PC-3 (cell line): ENCODE measurements around the gene BNIP1. TPM values are rescaled to one million over a fixed set of nuclear protein-coding genes. Genes with fewer than 3 reads are reported as not detected.

Experiments
- ATAC-seq: fragments of 200-7000 bp; cut with Tn5 transposase; 2 replicates; pipeline ENCODE4 v1.9.1; 2020; ENCODE audit warnings: mild to moderate bottlenecking, moderate library complexity
- BruUV-seq: library from RNA; stranded (reverse); fragments of 400-500 nt; replicated peaks from 2 replicates; lab custom pipeline; 2021; lab: Mats Ljungman, UMichigan
- CTCF ChIA-PET: fragments of 300-600 bp; sonication (Branson Sonifier 250); formaldehyde crosslinking; loops from one replicate; lab custom pipeline; 2022; ENCODE audit warnings: antibody characterized with exemption; lab: Charles Lee
- POLR2A ChIA-PET: fragments of 300-600 bp; sonication (Branson Sonifier 250); formaldehyde crosslinking; loops from one replicate; lab custom pipeline; 2022; ENCODE audit warnings: antibody characterized with exemption; ENCODE audit not compliant: unreplicated experiment; lab: Charles Lee
- DNase-seq: peaks from one replicate; pipeline ENCODE4 v3.0.0-alpha.2; 2015
- H2AFZ ChIP-seq: fragments of 300-600 bp; sonication (generic); 2 replicates; pipeline ENCODE4 v1.6.0; 2016; ENCODE audit warnings: antibody characterized with exemption, low read length
- H3F3A ChIP-seq: fragments of 300-600 bp; sonication (generic); one replicate; pipeline ENCODE4 v1.6.0; 2017; ENCODE audit warnings: antibody characterized with exemption, low read length, control low read depth, mild to moderate bottlenecking; ENCODE audit not compliant: unreplicated experiment
- H3K27ac ChIP-seq: fragments of 300-600 bp; sonication (generic); 2 replicates; pipeline ENCODE4 v1.5.1; 2016; ENCODE audit warnings: mild to moderate bottlenecking, low read length
- H3K27me3 ChIP-seq: fragments of 300-600 bp; sonication (generic); 2 replicates; pipeline ENCODE4 v1.6.1; 2016; ENCODE audit warnings: low read length, mixed read lengths
- H3K36me3 ChIP-seq: fragments of 300-600 bp; sonication (generic); 2 replicates; pipeline ENCODE4 v1.6.1; 2016; ENCODE audit warnings: low read depth, mixed run types, low read length, mixed read lengths
- H3K4me1 ChIP-seq: fragments of 300-600 bp; sonication (generic); 2 replicates; pipeline ENCODE4 v1.5.1; 2016; ENCODE audit warnings: low read length; ENCODE audit not compliant: insufficient read depth
- H3K4me2 ChIP-seq: fragments of 300-600 bp; sonication (generic); 2 replicates; pipeline ENCODE4 v1.6.0; 2016; ENCODE audit warnings: low read length
- H3K4me3 ChIP-seq: fragments of 300-600 bp; sonication (generic); 2 replicates; pipeline ENCODE4 v1.5.1; 2016; ENCODE audit warnings: mild to moderate bottlenecking, low read length, mixed read lengths
- H3K79me2 ChIP-seq: fragments of 300-600 bp; sonication (generic); 2 replicates; pipeline ENCODE4 v1.6.1; 2017; ENCODE audit warnings: low read length, mixed read lengths
- H3K9ac ChIP-seq: fragments of 300-600 bp; sonication (generic); 2 replicates; pipeline ENCODE4 v1.6.0; 2016; ENCODE audit warnings: mild to moderate bottlenecking, low read length
- H3K9me2 ChIP-seq: fragments of 300-600 bp; sonication (generic); replicated peaks from 2 replicates; pipeline ENCODE4 v1.6.1; 2016; ENCODE audit warnings: mixed run types, low read length, mixed read lengths
- H3K9me3 ChIP-seq: fragments of 300-600 bp; sonication (generic); 2 replicates; pipeline ENCODE4 v1.6.1; 2016; ENCODE audit warnings: low read length, mixed read lengths
- H4K20me1 ChIP-seq: fragments of 300-600 bp; sonication (generic); 2 replicates; pipeline ENCODE4 v1.6.1; 2016; ENCODE audit warnings: low read length, mixed read lengths
- EZH2 ChIP-seq: fragments of 300-600 bp; sonication (generic); IDR thresholded peaks from one replicate; pipeline ENCODE4 v1.6.1; 2017; ENCODE audit warnings: antibody characterized with exemption, mild to moderate bottlenecking, low read length; ENCODE audit not compliant: unreplicated experiment
- EZH2phosphoT487 ChIP-seq: fragments of 300-600 bp; sonication (generic); IDR thresholded peaks from 2 replicates; pipeline ENCODE4 v1.6.1; 2018; ENCODE audit warnings: mild to moderate bottlenecking, antibody characterized with exemption, low read length, borderline replicate concordance
- intact Hi-C: fragments of 100-400 bp; cut with micrococcal nuclease; formaldehyde crosslinking; loops from 2 replicates; pipeline ENCODE4 v1.9.0; 2023
- total RNA-seq: library from RNA; depleted of rRNA; stranded (reverse); fragments of >200 nt; gene quantifications from 2 replicates; pipeline ENCODE4 v1.2.3, GENCODE V29; 2014
- TF ChIP-seq, protein P1 (sequence below): fragments of 300-600 bp; sonication (generic); conservative IDR thresholded peaks from 2 replicates; pipeline ENCODE4 v1.5.1; 2017; ENCODE audit warnings: antibody characterized with exemption, low read depth, mild to moderate bottlenecking, low read length

Gene BNIP1
- total RNA-seq, 1 experiment from 2014 or later: 21.5 TPM

GRCh38 chr5:173196133-173196952 lies 52.0 kb downstream of the BNIP1 start:
- no peaks in the 10 kb centered on the region for H3K4me1 ChIP-seq
- no peaks in the 10 kb centered on the region for H4K20me1 ChIP-seq
- H3K36me3 ChIP-seq: no peaks in the 10 kb centered on the region
- no peaks in the 10 kb centered on the region for H3K79me2 ChIP-seq
- intact Hi-C loops: no loop called here
- DNase-seq (no peak), ATAC-seq (no peak)
- no peaks in the 10 kb centered on the region for H3K9me2 ChIP-seq
- no peak overlapping the region for H3K4me2 ChIP-seq
- H3K27me3 ChIP-seq: no peaks in the 10 kb centered on the region
- no peaks in the 10 kb centered on the region for H3F3A ChIP-seq
- H3K4me3 ChIP-seq: no peak overlapping the region
- POLR2A ChIA-PET: no interaction called here
- BruUV-seq: no TSS peak
- H2AFZ ChIP-seq: no peak overlapping the region
- H3K27ac ChIP-seq: no peak overlapping the region
- CTCF ChIA-PET: no interaction called here
- H3K9me3 ChIP-seq: no peaks in the 10 kb centered on the region
- TF ChIP-seq EZH2 (no peak), EZH2phosphoT487 (no peak)
- TF ChIP-seq, protein P1, sequence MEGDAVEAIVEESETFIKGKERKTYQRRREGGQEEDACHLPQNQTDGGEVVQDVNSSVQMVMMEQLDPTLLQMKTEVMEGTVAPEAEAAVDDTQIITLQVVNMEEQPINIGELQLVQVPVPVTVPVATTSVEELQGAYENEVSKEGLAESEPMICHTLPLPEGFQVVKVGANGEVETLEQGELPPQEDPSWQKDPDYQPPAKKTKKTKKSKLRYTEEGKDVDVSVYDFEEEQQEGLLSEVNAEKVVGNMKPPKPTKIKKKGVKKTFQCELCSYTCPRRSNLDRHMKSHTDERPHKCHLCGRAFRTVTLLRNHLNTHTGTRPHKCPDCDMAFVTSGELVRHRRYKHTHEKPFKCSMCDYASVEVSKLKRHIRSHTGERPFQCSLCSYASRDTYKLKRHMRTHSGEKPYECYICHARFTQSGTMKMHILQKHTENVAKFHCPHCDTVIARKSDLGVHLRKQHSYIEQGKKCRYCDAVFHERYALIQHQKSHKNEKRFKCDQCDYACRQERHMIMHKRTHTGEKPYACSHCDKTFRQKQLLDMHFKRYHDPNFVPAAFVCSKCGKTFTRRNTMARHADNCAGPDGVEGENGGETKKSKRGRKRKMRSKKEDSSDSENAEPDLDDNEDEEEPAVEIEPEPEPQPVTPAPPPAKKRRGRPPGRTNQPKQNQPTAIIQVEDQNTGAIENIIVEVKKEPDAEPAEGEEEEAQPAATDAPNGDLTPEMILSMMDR: no peak
- H3K9ac ChIP-seq: no peak overlapping the region

DNA sequence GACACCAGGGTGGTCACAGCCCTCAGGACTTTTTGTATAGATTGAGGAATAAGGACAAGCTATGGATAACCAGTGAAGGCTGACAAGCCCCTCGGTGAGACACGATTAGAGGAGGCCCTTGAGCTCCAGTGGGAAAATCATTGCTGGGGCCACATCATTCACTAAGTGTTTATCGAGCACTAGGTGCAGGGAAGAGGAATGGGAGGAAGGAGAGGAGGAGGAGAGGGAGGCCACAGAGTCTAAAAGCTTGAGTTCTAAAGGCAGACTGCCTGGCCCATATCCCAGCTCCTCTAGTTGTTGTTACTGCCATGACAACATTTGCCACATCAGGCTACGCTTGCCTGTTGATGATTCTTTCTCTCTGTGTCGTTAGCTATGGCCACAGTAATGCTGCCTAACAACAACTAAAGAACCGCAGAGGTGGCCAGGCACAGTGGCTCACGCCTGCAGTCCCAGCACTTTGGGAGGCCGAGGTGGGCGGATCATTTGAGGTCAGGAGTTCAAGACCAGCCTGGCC lies 53.1 kb downstream of the BNIP1 start:
- no peaks in the 10 kb centered on the region for H3F3A ChIP-seq
- no peak overlapping the region for H3K27ac ChIP-seq
- no peak overlapping the region for H3K4me2 ChIP-seq
- H3K27me3 ChIP-seq: no peaks in the 10 kb centered on the region
- no peaks in the 10 kb centered on the region for H3K9me3 ChIP-seq
- no peaks in the 10 kb centered on the region for H3K9me2 ChIP-seq
- DNase-seq (no peak), ATAC-seq (no peak)
- no peaks in the 10 kb centered on the region for H3K36me3 ChIP-seq
- BruUV-seq: no TSS peak
- H3K9ac ChIP-seq: no peak overlapping the region
- H3K4me1 ChIP-seq: peaks cover 7% of the 10 kb centered on the region
- TF ChIP-seq EZH2phosphoT487 (no peak), EZH2 (no peak)
- TF ChIP-seq, protein P1: no peak
- ChIA-PET CTCF (no interaction called here), POLR2A (no interaction called here)
- H3K4me3 ChIP-seq: no peak overlapping the region
- no peaks in the 10 kb centered on the region for H3K79me2 ChIP-seq
- H2AFZ ChIP-seq: no peak overlapping the region
- intact Hi-C loops: no loop called here
- no peaks in the 10 kb centered on the region for H4K20me1 ChIP-seq

DNA sequence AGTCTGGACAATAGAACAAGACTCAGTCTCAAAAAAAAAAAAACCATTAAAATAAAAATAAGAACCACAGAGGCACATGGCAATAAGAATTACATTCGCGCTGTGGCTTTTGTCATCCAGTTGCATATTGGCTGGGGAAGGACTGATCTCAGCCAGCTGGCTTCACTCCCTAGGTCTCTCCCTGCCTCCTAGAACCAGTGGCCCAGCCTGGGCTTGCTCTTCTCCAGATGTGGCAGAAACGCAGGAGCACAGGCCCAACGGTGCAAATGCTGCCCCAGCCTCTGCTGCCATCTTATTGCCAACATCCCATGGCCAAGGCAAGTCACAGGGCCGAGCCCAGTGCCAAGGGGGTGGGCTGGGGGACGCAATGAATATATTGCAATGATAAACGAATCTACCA lies 53.7 kb downstream of the BNIP1 start:
- POLR2A ChIA-PET: no interaction called here
- no peak overlapping the region for H2AFZ ChIP-seq
- no peak overlapping the region for H3K9ac ChIP-seq
- no peaks in the 10 kb centered on the region for H3K9me2 ChIP-seq
- H3K4me3 ChIP-seq: no peak overlapping the region
- H3K27me3 ChIP-seq: no peaks in the 10 kb centered on the region
- no peaks in the 10 kb centered on the region for H3K79me2 ChIP-seq
- H3K4me1 ChIP-seq: peaks cover 13% of the 10 kb centered on the region
- DNase-seq (no peak), ATAC-seq (no peak)
- no peaks in the 10 kb centered on the region for H3F3A ChIP-seq
- no peaks in the 10 kb centered on the region for H3K36me3 ChIP-seq
- TF ChIP-seq, protein P1: no peak
- no peak for TF ChIP-seq EZH2phosphoT487
- TF ChIP-seq EZH2: no peak
- H4K20me1 ChIP-seq: no peaks in the 10 kb centered on the region
- intact Hi-C loops: no loop called here
- CTCF ChIA-PET: no interaction called here
- H3K4me2 ChIP-seq: no peak overlapping the region
- H3K9me3 ChIP-seq: no peaks in the 10 kb centered on the region
- H3K27ac ChIP-seq: no peak overlapping the region
- no TSS peak for BruUV-seq
